Loucy (cell line): Measurements from ENCODE around the gene DDIT4.

Experiments used
- EZH2phosphoT487 ChIP-seq: fragments of 200-600 bp; IDR thresholded peaks from 2 replicates; pipeline ENCODE4 v1.6.1; 2018; ENCODE audit warnings: antibody characterized with exemption, mild to moderate bottlenecking, moderate library complexity, borderline replicate concordance
- TF ChIP-seq, protein P1 (sequence below): fragments of 200-600 bp; sonication (generic); conservative IDR thresholded peaks from 2 replicates; pipeline ENCODE4 v1.5.1; 2014; ENCODE audit warnings: mild to moderate bottlenecking, antibody characterized with exemption, low read length

DNA sequence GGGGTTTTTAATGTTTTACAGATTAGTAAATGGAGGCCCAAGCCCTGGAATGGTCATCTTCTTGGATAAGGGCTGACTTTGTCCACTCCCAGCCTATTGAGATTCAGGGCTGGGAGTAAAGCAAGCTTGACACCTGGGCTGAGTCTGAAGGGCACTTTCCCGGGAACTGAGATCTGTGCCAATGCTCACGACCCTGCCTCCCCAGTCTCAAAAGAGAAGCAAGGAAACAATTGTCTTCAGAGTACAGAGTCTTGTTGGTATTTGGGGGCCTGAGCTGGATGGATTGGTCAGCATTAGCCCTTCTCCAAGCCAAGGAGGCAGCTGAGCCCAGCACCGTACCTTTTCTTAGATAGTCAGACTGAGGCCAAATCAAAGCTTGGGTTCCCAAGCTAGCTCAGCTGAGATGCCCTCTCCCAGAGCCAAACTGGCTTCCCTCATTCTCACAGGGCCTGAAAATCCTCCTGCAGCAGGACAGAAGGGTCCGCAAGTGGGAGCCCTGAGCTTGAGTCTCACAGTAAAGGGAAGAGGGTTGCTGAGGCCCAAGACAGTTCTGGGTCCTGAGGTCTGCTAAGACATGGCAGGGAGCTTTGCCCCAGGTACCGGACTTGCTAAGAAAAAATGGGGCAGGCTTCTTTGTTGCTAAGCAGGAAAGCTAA lies 3.7 kb downstream of the DDIT4 start:
- TF ChIP-seq, protein P1, sequence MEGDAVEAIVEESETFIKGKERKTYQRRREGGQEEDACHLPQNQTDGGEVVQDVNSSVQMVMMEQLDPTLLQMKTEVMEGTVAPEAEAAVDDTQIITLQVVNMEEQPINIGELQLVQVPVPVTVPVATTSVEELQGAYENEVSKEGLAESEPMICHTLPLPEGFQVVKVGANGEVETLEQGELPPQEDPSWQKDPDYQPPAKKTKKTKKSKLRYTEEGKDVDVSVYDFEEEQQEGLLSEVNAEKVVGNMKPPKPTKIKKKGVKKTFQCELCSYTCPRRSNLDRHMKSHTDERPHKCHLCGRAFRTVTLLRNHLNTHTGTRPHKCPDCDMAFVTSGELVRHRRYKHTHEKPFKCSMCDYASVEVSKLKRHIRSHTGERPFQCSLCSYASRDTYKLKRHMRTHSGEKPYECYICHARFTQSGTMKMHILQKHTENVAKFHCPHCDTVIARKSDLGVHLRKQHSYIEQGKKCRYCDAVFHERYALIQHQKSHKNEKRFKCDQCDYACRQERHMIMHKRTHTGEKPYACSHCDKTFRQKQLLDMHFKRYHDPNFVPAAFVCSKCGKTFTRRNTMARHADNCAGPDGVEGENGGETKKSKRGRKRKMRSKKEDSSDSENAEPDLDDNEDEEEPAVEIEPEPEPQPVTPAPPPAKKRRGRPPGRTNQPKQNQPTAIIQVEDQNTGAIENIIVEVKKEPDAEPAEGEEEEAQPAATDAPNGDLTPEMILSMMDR: no peak
- TF ChIP-seq EZH2phosphoT487: no peak
